Kidney (tissue), 14 donors: ENCODE data around the gene FUZ. TPM values are rescaled to one million over a fixed set of nuclear protein-coding genes. Genes with fewer than 3 reads are reported as not detected.

ENCODE experiments used
- DNase-seq, 5 donors: peaks; one replicate each; pipeline ENCODE4 v3.0.0-alpha.2; 2013 to 2020
- FAIRE-seq: peaks from 2 replicates; lab custom pipeline; 2012; peaks lifted over from hg19 to GRCh38; lab: Jason Lieb, UNC
- H3K27ac ChIP-seq, 2 donors: one replicate each; pipeline ENCODE4 v1.7.0; 2013; ENCODE audit warnings: low read depth in 2 of 2, low read length in 2 of 2, inconsistent platforms in 1 of 2
- H3K27me3 ChIP-seq: one replicate; pipeline ENCODE4 v1.7.1; 2013; ENCODE audit warnings: low read length, inconsistent platforms; ENCODE audit not compliant: control insufficient read depth, insufficient read depth
- H3K36me3 ChIP-seq, 3 donors: one replicate each; pipeline versions ENCODE4 v1.7.0 to v1.7.1; 2013; ENCODE audit warnings: low read length in 3 of 3, control low read depth in 1 of 3, inconsistent platforms in 1 of 3; ENCODE audit not compliant: insufficient read depth in 3 of 3, control insufficient read depth in 2 of 3
- H3K4me1 ChIP-seq, 3 donors: one replicate each; pipeline versions ENCODE4 v1.7.0 to v1.7.1; 2013; ENCODE audit warnings: low read length in 3 of 3, inconsistent platforms in 1 of 3, low read depth in 1 of 3; ENCODE audit not compliant: control insufficient read depth in 2 of 3, insufficient read depth in 2 of 3
- H3K4me3 ChIP-seq, 3 donors: one replicate each; pipeline versions ENCODE4 v1.7.0 to v1.8.1; 2013; ENCODE audit warnings: low read length in 3 of 3, control low read depth in 1 of 3, inconsistent platforms in 1 of 3
- H3K9ac ChIP-seq, 3 donors: one replicate each; pipeline versions ENCODE4 v1.7.0 to v1.7.1; 2013; ENCODE audit warnings: low read length in 3 of 3, control low read depth in 1 of 3, inconsistent platforms in 1 of 3
- H3K9me3 ChIP-seq, 3 donors: one replicate each; pipeline versions ENCODE4 v1.7.0 to v1.7.1; 2013; ENCODE audit warnings: low read length in 3 of 3, control low read depth in 1 of 3, inconsistent platforms in 1 of 3; ENCODE audit not compliant: control insufficient read depth in 2 of 3, insufficient read depth in 1 of 3
- CTCF ChIP-seq: IDR thresholded peaks from 3 replicates; pipeline ENCODE4 v1.5.1; 2012; ENCODE audit warnings: mild to moderate bottlenecking, moderate library complexity, borderline replicate concordance; ENCODE audit not compliant: insufficient read depth; ENCODE audit errors: extremely low read depth
- intact Hi-C: fragments of 100-400 bp; cut with DNase I; formaldehyde crosslinking; loops from one replicate; pipeline ENCODE4 v1.11.1; 2022
- polyA plus RNA-seq: library from polyadenylated mRNA; stranded (reverse); fragments of 350-450 nt; fragmentation: Illumina TruSeq; extraction: RNeasy Lipid Tissue Mini Kit (QIAGEN cat#74804); gene quantifications from one replicate; pipeline ENCODE4 v1.2.3, GENCODE V29; 2014; ENCODE audit warnings: low read depth, low replicate concordance; ENCODE audit not compliant: insufficient read depth
- total RNA-seq: library from RNA; stranded (reverse); fragmentation: NEBNext Ultra II Directional; extraction: Animal tissue kit (Norgen Biotek cat#: 25700); gene quantifications from one replicate; pipeline ENCODE4 v1.2.1, GENCODE V29; 2021
- donor health status: control.
- donor health status: control.
- donor health status: control.
- donor health status: control.
- donor health status: control.
- donor health status: DM: yes; HTN: yes; CAD: no.
- donor health status: Normal renal cell carcinoma (clear cell type).

FUZ gene
- total and polyA plus RNA-seq, 2 donors from 2014 or later = 26.9 to 51.2 TPM

GRCh38 chr19:49847731-49848696 lies 34.9 kb upstream of the FUZ start:
- no peak overlapping the region for H3K4me3 ChIP-seq
- no peak for FAIRE-seq
- no peaks in the 10 kb centered on the region for H3K9me3 ChIP-seq
- H3K4me1 ChIP-seq = peaks cover 0 to 14% (median 9%) of the 10 kb centered on the region in 3 donors
- TF ChIP-seq CTCF = no peak
- no peak overlapping the region for H3K9ac ChIP-seq
- no peak for DNase-seq
- no peaks in the 10 kb centered on the region for H3K27me3 ChIP-seq
- no peaks in the 10 kb centered on the region for H3K36me3 ChIP-seq
- H3K27ac ChIP-seq = no peak overlapping the region
- intact Hi-C loops = no loop called here

- H3K9ac ChIP-seq = no peak overlapping the region
- H3K27me3 ChIP-seq = no peaks in the 10 kb centered on the region
- H3K36me3 ChIP-seq = no peaks in the 10 kb centered on the region
- intact Hi-C loops = no loop called here
- H3K4me3 ChIP-seq = no peak overlapping the region
- no peaks in the 10 kb centered on the region for H3K9me3 ChIP-seq
- H3K4me1 ChIP-seq = peaks cover 0 to 4% (median 0%) of the 10 kb centered on the region in 3 donors
- no peak for FAIRE-seq
- DNase-seq = no peak
- no peak overlapping the region for H3K27ac ChIP-seq
- TF ChIP-seq CTCF = no peak
These were observed 33.3 kb upstream of the FUZ start for GRCh38 chr19:49846408-49846807.

- H3K4me3 ChIP-seq = no peak overlapping the region
- peaks cover 0 to 4% (median 0%) of the 10 kb centered on the region in 3 donors for H3K4me1 ChIP-seq
- H3K9ac ChIP-seq = no peak overlapping the region
- no peaks in the 10 kb centered on the region for H3K36me3 ChIP-seq
- H3K9me3 ChIP-seq = no peaks in the 10 kb centered on the region
- no peak for DNase-seq
- no peaks in the 10 kb centered on the region for H3K27me3 ChIP-seq
- no peak overlapping the region for H3K27ac ChIP-seq
- FAIRE-seq = no peak
- intact Hi-C loops = no loop called here
- TF ChIP-seq CTCF = no peak
These were observed 32.3 kb upstream of the FUZ start for GRCh38 chr19:49845414-49845813.
